HUES64 (cell line): ENCODE results near the gene SERPINB1.

Experiments
- H3K27ac ChIP-seq: 2 replicates; pipeline ENCODE4 v1.7.0; 2013; ENCODE audit warnings: low read depth, low read length, inconsistent platforms
- H3K27me3 ChIP-seq: 2 replicates; pipeline ENCODE4 v1.6.1; 2013; ENCODE audit warnings: mild to moderate bottlenecking, low read length; ENCODE audit not compliant: insufficient read depth
- H3K36me3 ChIP-seq: 2 replicates; pipeline ENCODE4 v1.6.1; 2013; ENCODE audit warnings: mild to moderate bottlenecking, low read length; ENCODE audit not compliant: insufficient read depth
- H3K4me1 ChIP-seq: 2 replicates; pipeline ENCODE4 v1.6.1; 2013; ENCODE audit warnings: mild to moderate bottlenecking, low read length, moderate library complexity; ENCODE audit not compliant: insufficient read depth
- H3K4me3 ChIP-seq: 2 replicates; pipeline ENCODE4 v1.5.1; 2013; ENCODE audit warnings: mild to moderate bottlenecking, low read length, moderate library complexity
- H3K9ac ChIP-seq: 2 replicates; pipeline ENCODE4 v1.6.1; 2013; ENCODE audit warnings: mild to moderate bottlenecking, low read depth, low read length
- H3K9me3 ChIP-seq: 2 replicates; pipeline ENCODE4 v1.6.1; 2013; ENCODE audit warnings: low read depth, low read length; ENCODE audit not compliant: insufficient read depth
- WGBS: fragments of 150-250, 120-280 bp; methylation state at CpG from one replicate; pipeline ENCODE4 v1.1.7; 2013; ENCODE audit warnings: missing lambda C conversion rate; 5-methylcytosine and 5-hydroxymethylcytosine counted together

Gene SERPINB1

DNA sequence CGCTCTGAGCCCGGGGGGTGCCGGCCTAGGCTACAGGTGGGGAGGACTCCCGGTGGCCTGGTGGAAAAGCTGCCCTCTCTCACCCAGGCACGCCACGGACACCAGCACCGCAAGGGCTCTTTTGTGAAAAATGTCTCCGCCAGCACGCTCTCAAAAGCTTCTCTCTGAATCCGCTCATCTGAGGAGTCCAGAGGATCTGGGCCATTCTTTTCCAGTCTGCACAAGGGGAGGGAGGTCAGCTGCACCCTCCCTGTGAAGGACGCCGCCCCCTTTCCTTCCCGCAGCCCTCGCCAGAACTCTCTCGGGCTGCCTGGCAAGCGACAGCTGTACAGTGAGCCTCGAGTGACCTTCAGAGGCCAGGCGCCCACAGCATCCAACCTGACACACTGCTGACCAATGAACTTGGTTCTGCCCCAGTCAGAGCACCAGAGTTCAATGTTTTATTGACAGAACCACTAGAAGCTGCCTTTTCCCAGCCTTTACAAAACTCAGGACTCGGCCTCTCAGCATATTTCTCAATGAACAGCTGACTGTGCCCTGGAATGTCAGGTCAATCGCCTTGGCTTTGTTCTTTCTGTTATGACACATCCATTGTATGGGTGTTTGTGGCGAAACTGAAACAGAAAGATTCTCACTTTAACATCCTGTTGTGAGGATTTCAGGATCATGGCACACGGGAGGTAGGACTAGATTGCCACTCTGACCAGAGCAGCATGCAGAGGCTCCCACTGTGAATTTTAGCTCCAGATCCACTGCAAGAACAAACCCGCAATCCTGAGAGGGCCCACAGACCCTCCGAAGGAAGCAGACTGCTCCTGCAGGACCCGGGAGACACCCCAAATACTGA, 34.8 kb upstream of the SERPINB1 start:
- Histone ChIP-seq H3K27ac (peak overlapping the region; percentile 64; the same call in 1 of the 2 replicates), H3K4me1 (peaks cover 28% of the 10 kb centered on the region)
- 16% methylated on average over 25 of the region's 25 CpGs for WGBS

DNA sequence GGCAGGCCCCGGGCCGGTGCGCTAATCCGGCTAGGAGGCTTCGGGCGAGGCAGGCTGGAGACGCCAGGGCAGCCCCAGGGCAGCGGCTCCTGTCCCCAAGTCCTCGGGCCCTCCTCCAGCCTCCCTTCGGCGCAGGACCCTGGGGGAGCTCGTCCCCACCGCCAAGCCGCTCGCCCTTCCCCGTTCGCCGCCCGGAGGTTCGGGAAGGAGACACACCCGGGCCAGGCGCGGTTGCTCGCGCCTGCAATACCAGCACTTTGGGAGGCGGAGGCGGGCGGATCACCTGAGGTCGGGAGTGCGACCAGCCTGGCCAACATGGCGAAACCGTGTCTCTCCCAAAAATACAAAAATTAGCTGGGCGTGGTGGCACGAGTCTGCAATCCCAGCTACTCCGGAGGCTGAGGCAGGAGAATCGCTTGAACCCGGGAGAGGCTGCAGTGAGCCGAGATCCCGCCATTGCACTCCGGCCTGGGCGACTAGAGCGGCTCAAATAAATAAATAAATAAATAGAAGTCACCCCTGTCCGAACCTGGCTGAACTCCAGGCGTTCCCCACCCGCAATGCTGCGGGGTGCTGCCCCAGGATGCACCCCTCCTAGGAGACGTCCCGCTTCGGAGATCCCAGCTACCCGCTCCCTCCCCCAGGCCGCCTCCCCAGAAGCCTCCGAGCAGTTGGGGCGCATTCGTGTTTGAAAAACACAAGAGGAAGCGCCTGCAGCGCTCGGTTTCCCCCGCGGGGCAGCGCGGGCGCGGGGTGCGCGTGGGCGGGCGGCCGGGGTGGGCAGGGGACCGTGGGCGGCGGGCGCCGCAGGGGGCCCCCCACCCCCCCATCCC, 33.9 kb upstream of the SERPINB1 start:
- WGBS: 2% methylated on average over 68 of the region's 73 CpGs
- peak overlapping the region; percentile 79 for H3K4me3 ChIP-seq
- no peaks in the 10 kb centered on the region for H3K9me3 ChIP-seq
- peaks cover 28% of the 10 kb centered on the region for H3K4me1 ChIP-seq
- H3K27ac ChIP-seq: peak overlapping the region; percentile 68
- no peaks in the 10 kb centered on the region for H3K36me3 ChIP-seq
- H3K27me3 ChIP-seq: 0 out of 2 replicates have a peak, but pooled peaks cover 5% of the 10 kb centered on the region
- H3K9ac ChIP-seq: peak overlapping the region; percentile 69

More for the DNA sequence above, 34.8 kb upstream of the SERPINB1 start:
- no peaks in the 10 kb centered on the region for H3K9me3 ChIP-seq
- peak overlapping the region; percentile 8 for H3K9ac ChIP-seq
- H3K27me3 ChIP-seq: 0 out of 2 replicates have a peak, but pooled peaks cover 5% of the 10 kb centered on the region
- H3K4me3 ChIP-seq: peak overlapping the region; percentile 79
- no peaks in the 10 kb centered on the region for H3K36me3 ChIP-seq

DNA sequence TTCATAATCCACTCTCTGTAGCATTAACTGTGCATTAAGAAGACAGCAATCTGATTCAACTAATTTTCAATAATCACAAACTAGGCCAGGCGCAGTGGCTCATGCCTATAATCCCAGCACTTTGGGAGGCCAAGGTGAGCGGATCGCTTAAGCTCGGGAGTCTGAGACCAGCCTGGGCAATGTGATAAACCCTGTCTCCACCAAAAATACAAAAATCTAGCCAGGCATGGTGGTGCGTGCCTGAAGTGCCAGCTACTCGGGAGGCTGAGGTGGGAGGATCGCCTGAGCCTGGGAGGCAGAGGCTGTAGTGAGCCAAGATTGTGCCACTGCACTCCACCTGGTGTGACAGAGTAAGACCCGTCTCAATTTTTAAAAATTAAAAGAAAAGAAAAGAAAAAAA, 32.0 kb upstream of the SERPINB1 start:
- no peak overlapping the region for H3K9ac ChIP-seq
- no peaks in the 10 kb centered on the region for H3K9me3 ChIP-seq
- no peak overlapping the region for H3K27ac ChIP-seq
- H3K4me3 ChIP-seq: no peak overlapping the region
- H3K27me3 ChIP-seq: 0 out of 2 replicates have a peak, but pooled peaks cover 5% of the 10 kb centered on the region
- 93% methylated on average over 7 of the region's 8 CpGs for WGBS
- peaks cover 31% of the 10 kb centered on the region for H3K4me1 ChIP-seq
- no peaks in the 10 kb centered on the region for H3K36me3 ChIP-seq

DNA sequence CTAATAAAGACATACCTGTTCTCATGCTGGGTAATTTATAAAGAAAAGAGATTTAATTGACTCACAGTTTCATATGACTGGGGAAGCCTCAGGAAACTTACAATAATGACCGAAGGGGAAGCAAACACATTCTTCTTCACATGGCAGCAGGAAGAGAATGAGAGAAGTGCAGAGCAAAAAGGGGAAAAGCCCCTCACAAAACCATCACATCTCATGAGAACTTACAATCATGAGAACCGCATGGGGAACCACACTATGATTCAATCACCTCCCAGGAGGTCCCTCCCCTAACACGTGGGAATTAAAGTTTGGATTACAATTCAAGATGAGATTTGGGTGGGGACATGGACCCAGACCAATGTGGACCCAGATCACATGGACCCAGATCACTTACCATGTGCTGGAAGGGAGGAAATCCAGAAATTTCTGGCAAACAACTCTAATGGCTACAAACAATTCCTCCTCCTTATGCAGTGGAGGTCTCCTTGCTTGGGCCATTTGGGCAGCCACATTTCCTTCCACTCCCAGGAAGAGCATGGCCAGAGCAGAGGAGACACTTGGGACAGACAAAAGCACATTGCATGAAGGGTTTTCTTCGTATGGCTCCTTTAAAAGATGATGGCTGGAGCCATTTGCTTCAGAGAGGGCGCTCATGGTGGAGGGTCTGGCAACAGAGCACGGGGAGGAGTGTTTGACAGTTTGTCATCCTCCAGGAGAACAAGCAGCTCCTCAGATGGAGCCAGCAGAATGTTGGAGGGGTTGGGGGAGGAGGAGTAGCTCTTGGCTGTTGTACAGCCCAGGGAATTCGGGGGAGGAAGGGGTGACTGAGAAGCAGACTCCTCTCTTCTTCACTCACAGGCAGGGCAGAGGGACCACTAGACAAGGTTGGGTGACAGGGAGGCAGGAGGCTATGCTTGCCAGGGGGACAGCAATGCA, 31.0 kb upstream of the SERPINB1 start:
- no peak overlapping the region for H3K27ac ChIP-seq

DNA sequence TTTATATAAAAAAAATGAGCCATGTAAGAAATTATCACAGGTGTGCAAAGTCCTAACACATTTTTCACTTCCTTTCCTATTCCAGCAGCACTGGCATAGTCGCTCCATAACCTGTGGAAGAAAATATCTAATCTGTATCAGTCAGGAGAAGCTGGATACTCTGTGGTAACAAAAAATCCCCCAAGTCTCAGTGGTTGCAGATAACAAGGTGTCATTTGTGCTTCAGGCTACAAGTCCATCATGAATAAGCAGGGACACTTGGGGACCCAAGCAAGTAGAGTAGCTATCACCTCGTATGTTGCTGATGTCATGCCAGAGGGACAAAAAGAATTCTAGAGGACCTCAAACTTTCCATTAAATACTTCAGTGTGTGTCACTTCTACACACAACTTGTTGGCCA, 30.3 kb upstream of the SERPINB1 start:
- Histone ChIP-seq H3K36me3 (no peaks in the 10 kb centered on the region), H3K27me3 (0 out of 2 replicates have a peak, but pooled peaks cover 5% of the 10 kb centered on the region), H3K4me1 (peaks cover 35% of the 10 kb centered on the region), H3K4me3 (no peak overlapping the region), H3K9me3 (no peaks in the 10 kb centered on the region), H3K27ac (no peak overlapping the region), H3K9ac (no peak overlapping the region)
- 96% methylated on average over 2 of the region's 2 CpGs for WGBS

More for the DNA sequence above, 31.0 kb upstream of the SERPINB1 start:
- H3K27me3 ChIP-seq: 0 out of 2 replicates have a peak, but pooled peaks cover 5% of the 10 kb centered on the region
- WGBS: 83% methylated on average over 7 of the region's 7 CpGs
- H3K36me3 ChIP-seq: no peaks in the 10 kb centered on the region
- no peak overlapping the region for H3K4me3 ChIP-seq
- no peak overlapping the region for H3K9ac ChIP-seq
- H3K4me1 ChIP-seq: peaks cover 34% of the 10 kb centered on the region
- no peaks in the 10 kb centered on the region for H3K9me3 ChIP-seq

DNA sequence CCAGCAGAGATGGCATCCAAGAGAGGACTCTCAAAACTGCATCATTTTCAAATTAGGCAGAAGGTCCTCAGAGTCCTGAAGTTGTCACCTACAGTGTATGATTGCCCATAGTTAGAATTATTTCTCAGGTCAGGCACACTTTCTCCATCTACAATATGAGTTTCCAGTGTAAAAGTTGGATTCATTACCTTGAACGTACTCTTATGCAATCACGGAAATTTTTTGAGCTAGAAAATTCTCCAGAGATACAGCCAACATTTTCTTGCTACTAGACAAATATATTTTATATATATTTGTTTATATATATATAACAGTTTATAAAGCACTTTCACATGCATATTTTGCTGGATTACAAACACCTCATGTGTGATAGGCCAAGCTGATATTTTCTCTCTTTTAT, 29.4 kb upstream of the SERPINB1 start:
- WGBS: no CpG with 5 or more reads among the region's 2 CpGs

DNA sequence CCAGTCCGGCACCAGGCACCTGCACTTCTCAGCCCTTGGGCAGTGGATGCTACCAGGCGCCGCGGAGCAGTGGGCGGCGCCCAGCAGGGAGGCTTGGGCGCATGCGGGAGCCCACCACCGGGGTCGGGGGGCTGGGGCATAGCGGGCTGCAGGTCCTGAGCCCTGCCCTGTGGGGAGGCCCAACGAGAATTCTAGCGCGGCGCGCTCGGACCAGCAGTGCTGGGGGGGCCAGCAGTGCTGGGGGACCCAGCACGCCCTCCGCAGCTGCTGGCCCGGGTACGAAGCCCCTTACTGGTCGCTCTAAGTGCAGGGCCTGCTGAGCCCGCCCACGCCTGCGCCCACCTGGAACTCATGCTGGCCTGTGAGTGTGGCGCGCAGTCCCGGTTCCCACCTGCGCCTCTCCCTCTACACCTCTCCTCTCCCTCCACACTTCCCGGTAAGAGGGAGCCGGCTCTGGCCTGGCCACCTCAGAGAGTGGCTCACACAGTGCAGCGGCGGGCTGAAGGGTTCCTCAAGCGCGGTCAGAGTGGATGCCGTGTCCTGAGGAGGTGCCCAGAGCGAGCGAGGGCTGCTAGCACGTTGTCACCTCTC, 28.5 kb upstream of the SERPINB1 start:
- no peak overlapping the region for H3K4me3 ChIP-seq
- no peak overlapping the region for H3K27ac ChIP-seq
- peaks cover 44% of the 10 kb centered on the region for H3K4me1 ChIP-seq
- H3K36me3 ChIP-seq: no peaks in the 10 kb centered on the region
- no peak overlapping the region for H3K9ac ChIP-seq
- H3K9me3 ChIP-seq: no peaks in the 10 kb centered on the region
- WGBS: 94% methylated on average over 39 of the region's 39 CpGs
- 0 out of 2 replicates have a peak, but pooled peaks cover 5% of the 10 kb centered on the region for H3K27me3 ChIP-seq

More for the DNA sequence above, 29.4 kb upstream of the SERPINB1 start:
- Histone ChIP-seq H3K4me3 (no peak overlapping the region), H3K36me3 (no peaks in the 10 kb centered on the region), H3K27ac (no peak overlapping the region), H3K9me3 (no peaks in the 10 kb centered on the region), H3K4me1 (peaks cover 35% of the 10 kb centered on the region), H3K9ac (no peak overlapping the region), H3K27me3 (0 out of 2 replicates have a peak, but pooled peaks cover 5% of the 10 kb centered on the region)

DNA sequence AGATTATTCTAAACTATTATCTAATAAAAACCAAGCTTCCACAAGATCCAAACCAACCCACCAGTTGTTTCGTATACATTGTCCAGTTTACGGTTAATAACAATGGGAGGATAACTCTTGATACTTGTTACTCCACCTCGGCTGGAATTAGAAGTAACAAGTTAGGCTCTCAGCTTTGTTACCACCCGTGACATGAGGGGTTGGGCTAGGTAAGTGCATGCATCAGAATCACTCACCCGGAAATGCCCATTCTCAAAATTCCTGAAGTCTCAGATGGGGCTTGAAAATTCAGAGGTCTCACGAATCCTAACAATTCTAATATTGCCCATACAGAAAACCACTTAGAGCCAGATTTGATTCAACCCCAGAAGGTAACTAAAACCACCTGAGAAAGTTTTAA, 27.0 kb upstream of the SERPINB1 start:
- H3K27ac ChIP-seq: peak overlapping the region; percentile 46; the same call in 1 of the 2 replicates
- H3K9ac ChIP-seq: no peak overlapping the region
- no peaks in the 10 kb centered on the region for H3K36me3 ChIP-seq
- peaks cover 47% of the 10 kb centered on the region for H3K4me1 ChIP-seq
- H3K4me3 ChIP-seq: no peak overlapping the region
- no peaks in the 10 kb centered on the region for H3K27me3 ChIP-seq
- WGBS: 84% methylated on average over 6 of the region's 6 CpGs
- H3K9me3 ChIP-seq: no peaks in the 10 kb centered on the region

DNA sequence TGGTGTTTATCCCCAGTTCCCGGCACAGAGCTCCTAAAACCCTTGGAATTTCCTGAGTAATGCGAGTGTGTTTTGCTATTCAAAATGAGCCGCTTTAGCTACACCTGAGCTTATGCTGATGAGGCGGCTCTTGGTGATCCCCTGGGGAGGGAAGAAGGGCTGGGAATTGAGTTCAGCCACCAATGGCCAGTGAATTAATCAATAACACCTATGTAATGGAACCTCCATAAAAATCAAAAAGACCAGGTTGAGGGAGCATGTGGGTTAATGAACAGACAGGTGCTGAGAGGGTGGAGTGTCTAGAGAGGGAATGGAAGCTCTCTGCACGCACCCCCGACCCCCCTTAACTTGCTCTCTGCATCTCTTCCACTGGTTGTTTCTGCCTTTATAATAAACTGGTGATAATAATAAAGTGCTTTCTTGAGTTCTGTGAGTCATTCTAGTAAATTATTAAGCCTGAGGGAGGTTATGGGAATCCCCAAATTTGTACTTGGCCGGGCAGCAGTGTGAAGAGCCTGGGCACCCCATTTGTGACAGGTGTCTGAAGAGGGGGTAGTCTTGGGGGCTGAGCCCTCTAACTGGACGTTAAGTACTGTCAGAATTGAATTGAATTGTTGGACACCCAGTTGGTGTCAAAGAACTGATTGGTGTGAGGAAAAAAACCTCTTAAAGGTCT, 24.6 kb upstream of the SERPINB1 start:
- H3K9ac ChIP-seq: peak overlapping the region; percentile 23; the same call in 1 of the 2 replicates

More for the DNA sequence above, 24.6 kb upstream of the SERPINB1 start:
- H3K9me3 ChIP-seq: no peaks in the 10 kb centered on the region
- no peaks in the 10 kb centered on the region for H3K36me3 ChIP-seq
- 29% methylated on average over 6 of the region's 8 CpGs for WGBS
- peak overlapping the region; percentile 30 for H3K4me3 ChIP-seq
- H3K27me3 ChIP-seq: no peaks in the 10 kb centered on the region
- H3K4me1 ChIP-seq: peaks cover 56% of the 10 kb centered on the region
- peak overlapping the region; percentile 87 for H3K27ac ChIP-seq
